ENCODE measurements around the gene FOXO3. TPM values are rescaled to one million over a fixed set of nuclear protein-coding genes. Genes with fewer than 3 reads are reported as not detected.
"Not testable (repeated sequence)": the region's sequence is repeated elsewhere in the genome, so short reads cannot be mapped to it uniquely, and the experiment has no call there.

FOXO3 gene
- total RNA-seq, 3 donors from 2014 or later = 52.4 to 60.4 (median 60.1) TPM

GRCh38 chr6:108673602-108674001 lies 112.9 kb downstream of the FOXO3 start:
- DNase-seq (peak; percentile 71 to 75 (median 73)), ATAC-seq (peak; percentile 92)
- Histone ChIP-seq H3K36me3 (ENCODE audit: low read depth) (peaks cover 3% of the 10 kb centered on the region), H3K9me3 (no peaks in the 10 kb centered on the region), H3K4me1 (ENCODE audit: low read depth) (peaks cover 62% of the 10 kb centered on the region), H3K4me3 (no peak overlapping the region)
- TF ChIP-seq CTCF (IDR thresholded peaks at IDR 0.05) = no peak
- intact Hi-C loops (cut with DNase I, micrococcal nuclease) = no loop called here

DNA sequence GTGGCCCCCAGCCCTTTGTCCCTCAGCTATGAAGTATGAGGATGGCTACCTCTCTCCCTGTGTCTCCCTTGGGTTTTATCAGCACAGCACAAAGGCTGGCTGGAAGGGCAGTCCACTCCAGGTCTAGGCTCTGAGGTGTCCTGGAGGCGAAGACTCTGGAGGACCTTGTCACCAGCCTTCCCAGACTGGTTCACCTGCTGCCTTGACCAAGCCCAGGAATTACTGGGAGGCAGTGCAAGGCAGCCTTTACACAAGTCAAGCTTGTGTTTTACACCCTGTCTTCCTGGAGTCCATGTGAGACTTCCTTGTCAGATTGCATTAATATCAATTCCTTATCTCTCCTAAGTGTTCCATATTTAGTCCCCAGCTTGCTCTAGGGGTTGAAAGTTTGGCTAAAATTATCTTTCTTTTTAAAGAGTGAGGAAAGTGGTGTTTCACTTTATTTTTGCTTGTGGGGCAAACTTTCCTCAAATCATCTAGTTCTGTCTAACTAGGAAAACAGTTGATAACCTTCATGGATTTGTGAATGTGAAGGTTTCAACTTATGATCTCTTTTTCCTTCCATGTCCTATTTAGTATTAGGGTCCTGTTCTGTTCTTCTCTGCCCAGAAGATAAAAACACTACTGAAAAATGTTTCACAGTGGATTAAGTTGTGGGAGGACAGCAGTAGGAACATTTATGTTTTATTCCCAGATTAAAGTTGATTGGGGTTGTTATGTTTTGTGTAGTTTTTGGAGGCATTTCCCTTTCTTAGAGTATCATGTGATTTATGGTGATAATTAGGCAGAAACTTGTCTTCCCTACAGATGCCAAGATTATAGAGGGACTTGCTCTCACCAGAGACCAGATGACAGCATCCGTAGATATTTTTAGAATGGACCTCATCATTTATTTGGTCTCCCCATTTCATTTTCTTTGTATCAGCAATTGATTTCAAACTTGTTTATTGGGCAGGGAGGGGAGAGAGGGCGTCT lies 114.8 kb downstream of the FOXO3 start:
- DNase-seq (peak in 1 of 3 donors; percentile 44), ATAC-seq (peak; percentile 67)
- Histone ChIP-seq H3K4me1 (ENCODE audit: low read depth) (peaks cover 53% of the 10 kb centered on the region), H3K36me3 (ENCODE audit: low read depth) (no peaks in the 10 kb centered on the region), H3K4me3 (no peak overlapping the region), H3K9me3 (no peaks in the 10 kb centered on the region)
- TF ChIP-seq CTCF (IDR thresholded peaks at IDR 0.05) = no peak
- intact Hi-C loops (cut with DNase I, micrococcal nuclease) = no loop called here

- Histone ChIP-seq H3K4me1 (ENCODE audit: low read depth) (peaks cover 47% of the 10 kb centered on the region), H3K36me3 (ENCODE audit: low read depth) (no peaks in the 10 kb centered on the region), H3K4me3 (no peak overlapping the region), H3K9me3 (no peaks in the 10 kb centered on the region)
- no peak for ATAC-seq
- TF ChIP-seq CTCF (IDR thresholded peaks at IDR 0.05) = no peak
- no peak for DNase-seq
- intact Hi-C loops (cut with DNase I, micrococcal nuclease) = no loop called here
Measured at GRCh38 chr6:108676555-108676954, 115.8 kb downstream of the FOXO3 start.

DNA sequence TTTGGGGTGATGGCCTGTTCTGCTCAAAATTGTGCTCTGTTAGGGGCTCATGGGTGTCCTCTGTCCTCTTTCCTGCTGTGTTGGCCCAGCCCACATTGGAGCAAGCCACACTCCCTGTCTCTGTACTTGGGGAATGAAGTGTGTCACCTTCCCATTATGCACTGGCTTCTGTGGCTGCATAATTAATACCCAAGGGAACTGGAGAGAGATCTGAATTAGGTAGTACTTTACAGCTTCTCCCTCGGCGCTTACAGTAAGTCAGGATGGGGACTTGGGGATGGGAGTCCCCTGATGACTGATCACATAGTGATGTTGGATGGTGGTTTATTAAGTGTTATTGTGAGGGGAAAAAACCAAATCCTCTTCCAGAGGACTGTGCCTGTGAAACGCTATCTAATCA lies 116.6 kb downstream of the FOXO3 start:
- no peak for TF ChIP-seq CTCF (IDR thresholded peaks at IDR 0.05)
- Histone ChIP-seq H3K4me3 (no peak overlapping the region), H3K4me1 (ENCODE audit: low read depth) (peaks cover 42% of the 10 kb centered on the region), H3K36me3 (ENCODE audit: low read depth) (no peaks in the 10 kb centered on the region), H3K9me3 (no peaks in the 10 kb centered on the region)
- ATAC-seq (no peak), DNase-seq (no peak)
- intact Hi-C loops (cut with DNase I, micrococcal nuclease) = no loop called here

DNA sequence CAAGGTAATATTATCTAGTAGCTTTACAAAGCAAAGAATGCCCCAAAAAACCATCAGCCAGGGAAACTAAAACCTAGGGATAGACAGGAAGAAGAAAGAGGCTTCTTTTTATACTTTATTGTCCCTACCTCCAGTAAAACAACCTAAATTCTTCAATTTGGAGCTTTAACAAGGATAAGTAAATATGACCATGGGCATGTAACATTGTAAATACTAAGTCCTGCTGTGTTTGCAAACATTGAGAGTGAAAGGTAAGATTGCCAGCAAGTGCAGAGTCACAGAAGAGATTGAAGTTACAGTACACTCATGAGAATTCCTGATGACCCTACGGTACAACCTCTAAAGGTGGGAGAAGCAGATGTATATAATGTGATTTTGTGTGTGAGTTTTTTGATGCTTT lies 117.2 kb downstream of the FOXO3 start:
- no peak for TF ChIP-seq CTCF (IDR thresholded peaks at IDR 0.05)
- DNase-seq = no peak
- peaks cover 36% of the 10 kb centered on the region for H3K4me1 ChIP-seq (ENCODE audit: low read depth)
- intact Hi-C loops (cut with DNase I, micrococcal nuclease) = no loop called here
- H3K36me3 ChIP-seq (ENCODE audit: low read depth) = no peaks in the 10 kb centered on the region
- H3K4me3 ChIP-seq = no peak overlapping the region
- H3K9me3 ChIP-seq = no peaks in the 10 kb centered on the region
- ATAC-seq = no peak

GRCh38 chr6:108680314-108680713 lies 119.6 kb downstream of the FOXO3 start:
- H3K36me3 ChIP-seq (ENCODE audit: low read depth); intact Hi-C loops (cut with DNase I, micrococcal nuclease); H3K9me3 ChIP-seq; ATAC-seq; DNase-seq; H3K4me3 ChIP-seq: not testable (repeated sequence)
- peaks cover 23% of the 10 kb centered on the region for H3K4me1 ChIP-seq (ENCODE audit: low read depth)

- ATAC-seq; intact Hi-C loops (cut with DNase I, micrococcal nuclease); H3K9me3 ChIP-seq; H3K36me3 ChIP-seq (ENCODE audit: low read depth); H3K4me3 ChIP-seq; DNase-seq: not testable (repeated sequence)
- H3K4me1 ChIP-seq (ENCODE audit: low read depth) = peaks cover 17% of the 10 kb centered on the region
Measured at GRCh38 chr6:108681721-108682120, 121.0 kb downstream of the FOXO3 start.

DNA sequence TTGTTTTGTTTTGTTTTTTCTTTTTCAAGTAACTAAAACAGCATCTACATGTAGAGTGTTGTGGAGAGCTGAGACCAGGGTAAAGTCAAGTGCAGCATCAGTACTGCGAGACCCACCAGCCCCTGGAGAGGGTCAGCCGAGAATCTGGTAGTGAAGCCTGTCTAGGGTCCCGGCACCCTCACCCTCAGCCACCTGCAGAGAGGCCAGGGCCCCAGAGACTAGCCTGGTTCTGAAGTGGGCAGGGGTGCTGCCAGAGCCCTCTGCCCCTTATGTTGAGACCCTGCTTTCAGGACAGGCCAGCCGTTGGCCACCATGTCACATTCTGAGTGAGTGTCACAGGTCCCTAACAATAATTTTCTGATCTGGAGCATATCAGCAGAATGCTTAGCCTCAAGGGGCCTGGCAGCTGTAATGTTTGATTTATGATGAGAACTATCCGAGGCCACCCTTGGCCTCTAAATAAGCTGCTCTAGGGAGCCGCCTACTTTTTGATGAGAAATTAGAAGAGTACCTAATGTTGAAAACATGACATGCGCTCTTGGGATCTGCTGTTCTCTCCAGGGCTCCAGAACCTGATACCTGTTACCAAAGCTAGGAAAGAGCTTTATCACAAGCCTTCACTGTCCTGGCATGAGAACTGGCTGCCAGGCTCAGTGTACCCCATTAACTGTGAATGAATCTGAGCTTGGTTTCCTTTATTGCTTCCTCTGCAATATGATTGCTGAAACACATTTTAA lies 121.8 kb downstream of the FOXO3 start:
- H3K4me3 ChIP-seq; DNase-seq; ATAC-seq; H3K36me3 ChIP-seq (ENCODE audit: low read depth); intact Hi-C loops (cut with DNase I, micrococcal nuclease); H3K9me3 ChIP-seq: not testable (repeated sequence)
- peaks cover 12% of the 10 kb centered on the region for H3K4me1 ChIP-seq (ENCODE audit: low read depth)

Measured in mucosa of descending colon (tissue), 3 donors.